HG03095 (cell line): ENCODE data around the gene S100A10.

Experiments
- ATAC-seq: cut with Tn5 transposase; IDR thresholded peaks from one replicate; pipeline ENCODE4 v1.9.1; 2021; ENCODE audit warnings: moderate library complexity; ENCODE audit not compliant: unreplicated experiment

Gene S100A10, protein sequence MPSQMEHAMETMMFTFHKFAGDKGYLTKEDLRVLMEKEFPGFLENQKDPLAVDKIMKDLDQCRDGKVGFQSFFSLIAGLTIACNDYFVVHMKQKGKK

DNA sequence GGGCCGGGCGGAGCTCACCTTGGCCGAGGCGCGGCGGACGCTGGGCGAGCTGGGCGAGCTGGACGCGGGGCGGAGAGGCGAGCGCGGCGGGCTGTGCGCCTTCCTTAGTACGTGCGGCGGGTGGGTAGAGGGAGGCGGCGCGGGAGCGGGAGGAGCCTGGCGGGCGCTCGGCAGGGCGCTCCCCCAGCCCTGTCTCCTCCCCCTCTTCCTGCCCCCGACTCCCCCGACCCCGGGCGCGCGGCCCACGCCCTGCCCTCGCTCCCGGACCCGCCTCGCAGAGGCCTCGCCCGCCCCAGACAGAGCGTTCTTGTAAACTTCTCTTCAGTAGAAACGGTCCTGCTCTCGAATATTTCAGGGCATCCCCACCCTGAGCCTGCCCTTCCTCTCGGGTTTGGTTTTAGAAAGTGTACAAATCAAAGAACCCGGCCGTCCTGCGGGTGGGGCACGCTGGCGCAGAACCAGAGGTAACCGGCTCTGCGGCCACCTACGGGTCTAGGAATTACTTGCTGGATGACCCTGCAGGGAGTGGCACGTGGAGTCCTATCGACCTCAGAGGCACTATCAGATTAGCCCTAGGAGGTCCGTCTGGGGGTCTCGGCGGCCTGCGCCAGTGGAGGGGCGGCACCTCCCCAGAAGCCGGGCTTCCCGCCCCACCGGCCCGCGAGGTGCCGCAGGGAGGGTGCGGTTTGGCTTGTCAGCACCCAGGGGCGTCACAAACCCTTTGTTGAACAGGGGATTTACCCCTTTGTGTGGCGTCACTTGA lies at the start of gene S100A10:
TSS of gene S100A10 (minus strand) at position 126 of the 763 bp plus-strand sequence. CDS start 7,629 bp downstream, outside the sequence.
- no peak for ATAC-seq

DNA sequence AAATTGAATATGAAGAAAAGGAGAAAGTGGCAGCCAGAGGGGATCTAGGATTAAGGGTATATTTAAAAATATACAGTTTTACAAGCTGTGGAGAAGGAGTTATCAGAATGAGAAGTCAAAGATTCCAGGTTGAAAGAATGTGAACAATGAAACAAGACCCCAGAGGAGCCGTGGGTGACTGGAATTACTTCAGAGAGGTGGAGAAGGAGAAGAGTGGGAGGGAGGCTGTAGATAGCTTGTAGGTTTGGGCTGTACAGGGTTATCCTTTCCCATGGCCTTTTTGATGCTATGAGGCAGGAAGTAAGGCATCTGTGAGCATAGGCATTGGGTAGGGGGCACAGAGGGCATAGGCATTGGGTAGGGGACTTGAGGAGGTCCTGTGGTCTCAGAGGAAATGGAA lies 48.4 kb upstream of the S100A10 start:
- ATAC-seq: no peak

DNA sequence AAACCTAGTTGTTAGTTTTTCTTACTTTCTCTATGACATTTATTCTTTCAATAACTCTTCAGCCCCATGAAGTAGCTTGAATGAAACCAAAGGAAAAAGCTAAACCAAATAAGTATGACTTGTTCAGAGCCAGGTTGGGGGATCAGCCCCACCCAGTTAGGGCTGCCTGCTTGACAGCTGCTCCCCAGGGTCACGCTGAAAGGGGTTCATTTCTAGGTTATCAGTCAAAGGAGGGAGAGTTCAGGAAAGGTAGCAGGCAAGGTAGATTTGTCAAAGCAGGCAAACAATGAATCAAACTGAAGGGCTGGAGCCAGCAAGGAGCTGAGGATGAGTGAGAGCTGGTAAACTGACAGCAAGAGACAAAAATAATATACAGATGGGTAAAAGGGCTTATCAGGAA lies 46.2 kb upstream of the S100A10 start:
- ATAC-seq: no peak

DNA sequence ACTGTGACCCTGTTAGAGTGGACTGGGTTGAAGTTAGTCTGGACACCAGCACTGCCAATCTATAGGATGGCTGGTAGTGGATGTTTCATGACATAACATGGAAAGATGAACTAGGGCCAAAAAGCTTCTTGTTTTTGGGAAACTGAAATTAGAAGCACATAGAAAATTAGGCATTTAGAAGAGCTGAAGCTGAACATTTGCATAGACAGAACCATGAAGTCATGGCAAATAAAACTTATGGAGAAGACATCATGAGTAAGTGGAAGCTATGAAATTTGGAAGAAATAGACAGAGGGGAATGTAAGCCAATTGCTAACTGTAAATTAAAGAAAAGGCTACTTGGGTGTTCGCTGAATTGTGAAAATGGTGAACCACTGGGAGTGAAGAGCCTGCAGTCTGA lies 45.8 kb upstream of the S100A10 start:
- no peak for ATAC-seq

DNA sequence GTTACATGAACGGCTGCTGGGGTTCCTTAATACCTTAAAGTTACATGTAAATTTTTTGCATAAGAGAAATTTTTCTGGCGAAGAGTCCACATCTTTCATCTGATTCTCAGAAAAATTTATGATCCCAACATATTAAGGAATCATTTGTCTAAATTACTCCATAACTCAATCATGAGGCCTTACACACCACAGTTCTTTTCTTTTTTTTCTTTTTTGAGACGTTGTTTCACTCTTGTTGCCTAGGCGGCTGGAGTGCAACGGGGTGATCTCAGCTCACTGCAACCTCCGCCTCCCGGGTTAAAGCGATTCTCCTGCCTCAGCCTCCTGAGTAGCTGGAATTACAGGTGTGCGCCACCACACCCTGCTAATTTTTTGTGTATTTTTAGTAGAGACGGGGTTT lies 45.2 kb upstream of the S100A10 start:
- ATAC-seq: no peak

DNA sequence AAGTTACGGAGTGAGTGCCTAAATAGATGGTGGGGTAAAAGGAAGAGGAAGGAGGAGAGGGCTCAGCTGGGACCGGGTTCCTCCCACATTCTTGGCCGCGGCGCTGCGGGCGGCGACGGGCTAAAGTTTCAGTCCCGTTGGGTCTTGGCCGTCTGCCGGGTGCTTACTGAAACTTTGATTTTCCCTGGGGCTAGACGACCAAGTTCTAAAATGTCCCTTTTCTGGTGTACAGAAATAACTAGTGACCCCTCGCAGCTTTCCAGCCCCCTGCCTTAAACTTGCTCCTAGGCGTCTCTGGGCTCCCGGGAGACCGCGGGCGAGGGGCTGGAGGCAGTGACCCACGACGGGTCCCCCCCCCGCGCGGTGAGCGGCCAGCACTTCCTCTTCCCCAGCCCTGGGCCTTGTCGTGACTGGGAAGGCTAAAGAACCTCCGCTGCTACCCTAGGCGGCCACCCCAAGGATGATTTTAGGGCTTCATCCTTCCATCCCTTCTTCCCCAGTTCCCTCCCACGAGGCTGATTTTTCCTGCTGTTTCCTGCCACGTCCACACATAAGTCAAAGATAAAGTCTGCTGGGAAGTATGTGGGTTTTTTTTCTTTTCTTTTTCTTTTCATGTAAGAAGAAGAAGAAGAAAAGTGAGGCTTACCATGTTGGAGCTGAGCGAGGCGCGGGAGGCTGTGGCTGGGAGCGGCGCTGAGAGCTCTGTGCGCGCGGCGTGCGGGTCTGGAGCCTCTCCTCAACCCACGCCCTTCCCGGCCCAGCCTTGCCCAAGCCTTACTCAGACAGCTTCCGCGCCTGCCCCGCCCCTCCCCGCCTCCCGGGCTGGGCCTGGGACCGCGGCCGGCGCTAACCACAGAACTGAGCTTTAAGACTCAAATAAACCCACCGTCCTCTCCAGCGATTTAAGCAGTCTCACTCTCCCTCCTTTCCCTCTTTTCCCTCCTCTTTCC lies 42.9 kb upstream of the S100A10 start, which contains the start of gene S100A11:
TSS of gene S100A11 (minus strand) at position 738 of the 950 bp plus-strand sequence. CDS start at position 649, 89 bp downstream.
- ATAC-seq: peak; percentile 42

DNA sequence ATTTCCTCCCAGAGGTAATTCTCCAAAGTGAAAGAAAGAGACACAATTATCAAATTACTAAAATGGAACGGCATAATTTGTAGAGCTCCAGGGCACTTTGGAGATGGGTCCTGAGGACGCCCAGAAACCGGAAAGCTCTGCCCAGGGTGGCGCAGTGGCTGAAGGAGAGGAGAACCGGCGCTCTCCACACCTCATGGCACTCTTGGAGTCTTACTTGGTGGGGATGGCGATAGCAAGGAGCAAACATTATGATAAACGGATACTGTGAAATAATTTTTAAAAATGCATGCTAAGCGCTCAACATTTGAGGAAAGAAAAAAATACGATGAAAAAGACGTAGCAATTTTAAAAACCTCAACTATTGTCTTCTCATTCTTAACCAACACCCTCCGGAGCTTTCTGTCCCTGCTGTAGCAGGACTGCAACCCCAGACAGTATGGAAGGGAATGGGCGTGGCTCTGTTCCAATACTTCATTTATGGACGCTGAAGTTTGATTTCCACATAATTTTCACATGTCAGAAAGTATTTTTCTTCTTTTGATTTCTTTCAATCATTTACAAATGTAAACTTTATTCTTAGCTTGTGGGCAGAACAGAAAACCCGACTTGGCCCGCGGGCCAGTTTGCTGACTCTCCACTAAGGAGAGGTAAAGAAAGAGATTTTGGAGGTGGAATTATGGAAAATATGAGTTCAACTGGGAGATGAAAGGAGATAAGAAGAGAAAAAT lies 42.0 kb upstream of the S100A10 start:
- no peak for ATAC-seq

DNA sequence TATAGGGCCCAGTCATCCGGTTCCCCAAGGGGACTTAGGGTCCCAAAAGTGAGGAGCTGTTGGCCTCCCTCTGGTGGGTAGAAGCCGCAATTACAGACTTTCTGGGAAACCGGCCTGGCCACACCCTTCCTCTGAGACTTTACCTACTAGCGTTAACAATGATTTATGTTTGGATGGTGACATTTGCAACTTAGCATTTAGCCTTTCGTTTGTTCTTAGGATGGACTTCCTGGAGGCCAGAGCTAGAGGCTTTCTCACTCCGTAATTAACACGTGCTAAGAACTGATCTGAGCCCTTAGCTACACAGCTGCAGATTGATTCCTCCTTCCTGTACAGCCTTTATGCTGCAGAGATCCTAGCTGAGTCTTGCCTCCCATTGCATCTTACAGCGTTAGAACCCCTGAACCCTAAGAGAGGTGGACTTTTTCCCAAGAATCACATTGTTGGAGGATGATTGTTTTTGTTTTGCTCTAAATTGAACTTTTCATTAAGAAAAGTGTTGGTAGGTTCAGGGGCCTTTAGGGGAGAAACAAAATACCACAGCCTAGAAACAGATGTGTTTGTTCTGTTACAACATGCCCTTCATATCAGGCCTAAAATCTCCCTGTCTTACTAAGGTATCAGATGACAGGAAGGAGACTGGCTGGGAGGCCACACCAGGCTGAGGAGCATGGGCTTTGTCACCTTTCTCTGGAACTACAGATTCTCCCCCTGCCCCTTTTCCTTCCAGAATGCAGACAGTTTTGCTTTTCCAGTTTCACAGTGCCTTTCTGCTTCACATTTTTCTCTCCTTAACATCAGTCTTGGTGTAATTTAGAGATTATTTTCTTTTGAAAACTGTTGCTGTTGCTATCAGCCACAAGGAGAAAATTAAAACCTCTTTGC lies 41.2 kb upstream of the S100A10 start:
- ATAC-seq: no peak

DNA sequence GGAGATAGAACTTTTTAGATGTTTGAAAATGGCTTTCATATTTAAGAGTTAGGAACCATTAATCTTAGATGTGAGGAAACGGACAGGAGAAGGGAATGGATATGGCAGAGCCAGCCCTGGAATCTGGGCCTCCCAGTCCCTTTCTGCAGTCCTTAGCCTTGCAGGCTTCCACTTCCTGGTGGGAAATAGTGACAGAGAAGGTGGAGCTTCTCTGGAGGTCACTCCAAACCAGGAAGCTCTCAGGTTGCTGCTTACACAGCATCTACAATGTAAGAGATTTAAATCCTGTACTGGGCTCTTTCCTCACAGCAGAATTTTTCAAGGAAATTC lies 40.6 kb upstream of the S100A10 start:
- ATAC-seq: no peak

DNA sequence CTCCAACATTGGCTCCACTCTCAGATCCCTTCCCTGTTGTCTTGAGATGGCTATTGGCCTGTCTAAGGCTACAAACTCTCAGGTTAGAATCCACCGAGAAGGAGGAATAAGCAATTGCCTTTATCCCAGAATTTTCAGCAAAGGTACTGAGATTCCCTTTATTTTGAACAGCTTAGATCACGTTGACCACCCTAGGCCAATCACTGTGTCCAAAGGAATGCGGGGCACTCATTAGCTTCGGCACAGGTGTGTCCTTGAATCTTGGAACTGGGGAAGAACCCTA lies 36.2 kb upstream of the S100A10 start:
- ATAC-seq: no peak

DNA sequence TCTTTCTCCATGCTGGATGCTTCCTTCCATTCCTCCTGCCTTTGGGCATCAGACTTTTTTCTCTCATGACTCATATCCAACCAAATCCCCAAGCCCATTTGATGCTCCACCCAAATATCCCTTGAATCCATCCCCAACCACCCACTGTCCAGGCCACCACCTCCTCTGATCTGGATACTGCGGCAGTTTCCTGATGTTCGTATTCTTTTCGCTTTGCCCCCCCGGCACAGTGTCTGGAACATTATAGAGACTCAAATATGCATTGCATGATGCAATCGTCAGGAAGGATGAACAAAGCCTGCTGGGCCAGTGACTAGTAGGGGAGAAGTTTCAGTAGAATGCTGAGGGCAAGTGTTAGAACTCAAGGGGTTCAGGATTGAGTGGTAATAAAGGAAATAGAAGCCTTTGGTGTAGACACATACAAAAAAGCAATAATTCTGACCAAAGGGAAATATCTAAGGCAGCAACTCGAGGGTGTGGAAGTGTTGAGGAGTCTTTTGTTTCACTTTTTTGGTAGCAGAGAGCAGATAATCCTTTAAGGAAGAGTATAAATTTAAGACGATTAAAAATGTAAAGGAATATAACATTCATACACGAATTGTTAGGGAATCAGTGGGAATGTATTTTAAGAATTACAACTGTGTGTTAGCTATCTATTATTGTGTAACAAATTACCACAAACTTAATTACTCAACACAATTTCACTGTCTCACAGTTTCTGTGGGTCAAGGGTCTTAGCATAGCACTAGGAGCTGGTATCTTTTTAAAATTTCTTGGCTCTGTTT lies 35.7 kb upstream of the S100A10 start:
- no peak for ATAC-seq

DNA sequence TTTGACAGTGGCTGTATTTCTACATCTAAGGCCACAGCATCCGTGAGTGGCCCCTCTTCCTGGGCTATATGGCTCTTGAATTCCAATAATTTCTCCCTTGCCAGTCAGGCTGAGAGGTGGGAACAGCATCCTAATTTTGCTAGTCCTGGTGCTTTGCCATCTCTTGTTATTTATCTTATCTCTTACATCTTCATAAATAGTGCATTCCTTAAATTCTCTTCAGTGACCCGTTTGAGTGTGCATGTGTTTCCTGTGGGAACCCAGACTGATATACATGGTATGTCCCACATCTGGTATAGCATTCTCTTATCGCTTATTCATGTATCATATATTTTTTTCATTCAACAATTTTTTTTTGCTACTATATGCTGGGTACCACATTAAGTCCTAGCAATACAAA lies 33.2 kb upstream of the S100A10 start:
- no peak for ATAC-seq

DNA sequence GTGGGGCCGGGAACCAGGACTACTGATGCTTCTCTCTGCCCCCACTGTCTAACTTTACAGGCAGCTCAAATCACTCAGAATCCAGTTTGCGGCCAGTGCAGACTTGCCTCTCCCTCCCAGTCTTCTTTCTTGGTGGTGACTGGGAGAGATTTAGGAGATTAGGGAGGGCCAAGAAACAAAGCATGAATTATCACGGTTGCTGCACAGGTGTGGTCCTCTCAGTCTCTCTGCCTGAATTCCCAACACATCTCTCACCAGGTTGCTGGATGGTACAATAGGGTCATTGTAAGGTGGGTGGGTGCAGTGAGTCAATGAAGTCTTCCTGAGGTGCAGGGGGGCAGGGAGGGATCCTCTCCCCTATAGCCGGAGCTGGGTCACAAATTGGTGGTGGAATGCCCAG lies 30.6 kb upstream of the S100A10 start:
- ATAC-seq: no peak

DNA sequence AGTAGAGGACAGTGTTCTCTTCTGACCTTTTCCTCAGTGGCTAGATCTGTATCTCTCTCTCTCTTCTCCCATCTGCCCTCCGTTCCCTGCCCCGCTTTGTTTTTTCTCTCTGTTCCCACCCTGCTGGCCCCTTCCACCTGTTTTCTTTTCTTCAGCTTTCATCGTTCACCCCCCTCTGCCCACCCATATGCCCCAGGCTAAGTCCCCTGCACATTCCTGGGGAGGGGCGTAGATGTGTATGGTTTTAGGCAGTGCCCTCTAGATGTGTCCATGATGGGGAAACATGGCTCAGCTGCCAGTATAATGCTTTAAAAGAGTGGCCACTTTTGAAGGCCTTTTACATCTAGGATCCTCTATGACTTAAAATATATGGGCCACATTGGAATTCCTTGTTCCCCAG lies 29.6 kb upstream of the S100A10 start:
- no peak for ATAC-seq

DNA sequence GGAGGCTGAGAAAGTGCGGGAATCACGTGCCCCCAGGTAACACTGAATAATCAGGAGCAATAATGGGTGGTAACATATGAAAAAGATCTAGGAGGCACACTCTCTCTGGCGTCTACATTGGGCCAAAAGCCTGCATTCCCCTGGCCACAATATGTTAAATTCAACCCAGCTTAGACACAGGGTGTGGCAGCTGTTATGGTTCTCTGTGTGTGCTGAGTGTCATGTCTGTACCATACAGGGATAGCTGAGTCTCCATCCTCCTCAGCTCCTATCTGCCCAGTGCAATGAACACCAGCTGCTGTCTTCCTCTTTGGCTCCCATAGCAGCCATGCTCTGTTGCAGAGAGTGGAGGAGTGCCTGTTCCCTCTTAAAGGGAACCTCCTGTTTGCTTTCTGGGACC lies 28.8 kb upstream of the S100A10 start:
- no peak for ATAC-seq

DNA sequence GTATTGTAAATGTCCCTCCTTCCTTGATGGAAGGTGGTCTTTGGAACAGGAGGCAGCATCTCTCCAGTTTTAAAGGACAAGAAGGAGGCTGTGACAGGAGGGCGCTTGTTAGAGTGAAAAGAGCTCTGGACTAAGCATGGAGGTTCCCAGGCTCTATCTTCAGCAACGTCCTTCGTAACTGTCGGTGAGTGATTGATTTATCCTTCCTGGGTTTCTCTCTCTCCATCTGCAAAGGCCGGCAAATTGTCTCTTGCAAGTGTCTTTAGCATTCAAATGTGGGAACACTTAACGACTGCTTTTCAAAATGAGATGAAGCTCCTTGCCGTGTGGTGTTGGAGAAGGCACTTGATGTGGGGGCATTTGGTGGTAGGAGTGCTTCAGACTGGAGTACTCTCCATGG lies 27.9 kb upstream of the S100A10 start:
- ATAC-seq: no peak

DNA sequence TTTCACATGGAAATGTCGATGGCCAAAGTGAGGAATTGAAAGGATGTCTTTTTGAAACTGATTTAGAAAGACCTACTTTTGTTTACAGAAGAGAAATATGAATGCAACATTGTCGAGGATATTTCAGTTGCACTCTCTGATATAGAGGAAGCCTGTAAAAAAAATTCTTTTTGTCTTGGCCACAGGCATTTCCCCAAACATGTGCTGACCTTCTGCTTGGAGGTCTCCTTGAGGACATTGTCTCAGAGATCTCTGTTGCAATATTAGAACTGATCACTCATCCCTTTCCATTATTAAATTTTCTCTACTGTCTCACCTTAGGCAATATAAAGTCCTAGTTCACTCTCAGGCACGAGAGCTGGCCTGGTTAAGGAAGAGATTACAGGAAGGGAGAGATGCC lies 27.2 kb upstream of the S100A10 start:
- no peak for ATAC-seq

DNA sequence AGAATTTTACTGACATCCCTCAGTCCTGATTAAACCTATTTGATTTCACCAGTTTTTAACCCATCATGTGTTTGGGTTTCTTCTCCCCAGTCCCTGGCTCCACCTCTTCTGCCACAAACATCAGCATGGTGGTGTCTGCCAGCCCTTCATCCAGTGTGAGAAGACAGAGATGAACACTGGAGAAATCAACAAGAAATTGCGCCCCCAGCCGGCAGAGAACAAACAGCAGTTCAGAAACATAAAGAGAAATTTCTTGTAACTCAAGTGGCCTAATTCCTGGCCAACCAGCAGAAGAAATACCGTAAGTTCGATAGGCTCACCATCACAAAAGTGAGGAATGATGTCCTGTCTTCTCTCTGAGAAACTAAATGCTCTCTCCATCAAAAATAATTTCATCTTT lies 24.9 kb upstream of the S100A10 start:
- no peak for ATAC-seq

DNA sequence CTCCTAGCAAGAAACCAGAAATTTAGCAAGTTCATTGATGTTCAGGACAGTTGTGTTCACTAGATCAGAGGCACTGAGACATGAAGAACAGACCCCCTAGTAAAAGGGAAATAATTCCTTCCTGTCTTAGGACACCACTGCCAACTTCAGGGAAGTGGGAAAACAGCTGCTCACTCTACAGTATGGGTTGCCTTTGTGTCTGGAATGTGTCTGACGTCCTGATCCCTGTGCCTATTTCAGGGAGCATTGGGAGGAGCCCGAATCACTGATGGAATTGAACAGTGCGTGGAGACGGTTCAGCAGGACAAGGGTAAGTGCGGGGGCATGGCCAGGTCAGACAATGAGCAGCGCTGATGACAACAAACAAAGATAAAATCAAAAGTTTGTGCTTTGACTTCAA lies 22.1 kb upstream of the S100A10 start:
- ATAC-seq: no peak

DNA sequence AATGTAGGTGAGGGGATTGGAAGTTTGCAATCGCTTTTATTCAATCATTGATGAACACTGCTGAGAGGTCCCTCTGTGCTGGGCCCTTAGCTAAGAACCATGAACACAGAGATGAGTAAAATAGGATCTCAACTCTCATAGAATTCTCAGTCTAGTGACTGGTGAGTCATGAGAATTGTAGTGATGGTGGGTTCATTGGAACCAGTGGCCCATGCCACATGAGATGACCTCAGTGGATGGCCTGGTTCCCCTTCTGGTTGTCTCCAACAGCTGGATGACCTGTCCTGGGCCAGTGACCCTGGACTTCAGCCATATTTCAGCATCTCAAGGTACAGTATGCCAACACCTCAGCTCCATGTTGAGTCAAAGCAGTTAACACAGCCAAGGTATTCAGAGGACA lies 21.3 kb upstream of the S100A10 start:
- no peak for ATAC-seq
